HL-60 (cell line): ENCODE measurements around the gene EXOSC7.

Experiments
- DNase-seq, 2 experiments: peaks; one replicate each; pipeline ENCODE4 v3.0.0-alpha.2; 2010 to 2020; ENCODE audit warnings: low read depth in 1 of 2, low spot score in 1 of 2
- H3K27ac ChIP-seq: fragments of 250-450 bp; sonication (Bioruptor Pico); replicated peaks from 2 replicates; pipeline ENCODE4 v1.5.1; 2020; ENCODE audit warnings: mild to moderate bottlenecking, moderate library complexity
- H3K27me3 ChIP-seq: fragments of 250-450 bp; sonication (Bioruptor Pico); 2 replicates; pipeline ENCODE4 v1.5.1; 2021; ENCODE audit warnings: mild to moderate bottlenecking, moderate library complexity; ENCODE audit not compliant: insufficient read depth, poor library complexity, severe bottlenecking
- H3K4me3 ChIP-seq: replicated peaks from 2 replicates; pipeline ENCODE4 v1.5.1; 2011; ENCODE audit warnings: mild to moderate bottlenecking, control low read depth, low read length; ENCODE audit not compliant: insufficient read depth
- GABPA ChIP-seq: IDR thresholded peaks from 2 replicates; pipeline ENCODE4 v1.6.1; 2012; ENCODE audit warnings: low read depth
- POLR2AphosphoS5 ChIP-seq: IDR thresholded peaks from 2 replicates; pipeline ENCODE4 v1.6.1; 2012; ENCODE audit warnings: low read depth
- SPI1 ChIP-seq: IDR thresholded peaks from 2 replicates; pipeline ENCODE4 v1.6.1; 2012; ENCODE audit warnings: low read depth, mild to moderate bottlenecking, borderline replicate concordance
- TF ChIP-seq, protein P1 (sequence below): IDR thresholded peaks from 2 replicates; pipeline ENCODE4 v1.6.1; 2012; ENCODE audit warnings: low read depth; ENCODE audit not compliant: insufficient replicate concordance
- TF ChIP-seq, protein P2 (sequence below): IDR thresholded peaks from one replicate; pipeline ENCODE4 v1.5.1; 2011; ENCODE audit warnings: low read length, control low read depth, inconsistent platforms; ENCODE audit not compliant: insufficient read depth

Gene EXOSC7

GRCh38 chr3:44995142-44995770 lies 19.2 kb downstream of the EXOSC7 start:
- TF ChIP-seq GABPA (no peak), POLR2AphosphoS5 (no peak), SPI1 (no peak)
- TF ChIP-seq, protein P1, sequence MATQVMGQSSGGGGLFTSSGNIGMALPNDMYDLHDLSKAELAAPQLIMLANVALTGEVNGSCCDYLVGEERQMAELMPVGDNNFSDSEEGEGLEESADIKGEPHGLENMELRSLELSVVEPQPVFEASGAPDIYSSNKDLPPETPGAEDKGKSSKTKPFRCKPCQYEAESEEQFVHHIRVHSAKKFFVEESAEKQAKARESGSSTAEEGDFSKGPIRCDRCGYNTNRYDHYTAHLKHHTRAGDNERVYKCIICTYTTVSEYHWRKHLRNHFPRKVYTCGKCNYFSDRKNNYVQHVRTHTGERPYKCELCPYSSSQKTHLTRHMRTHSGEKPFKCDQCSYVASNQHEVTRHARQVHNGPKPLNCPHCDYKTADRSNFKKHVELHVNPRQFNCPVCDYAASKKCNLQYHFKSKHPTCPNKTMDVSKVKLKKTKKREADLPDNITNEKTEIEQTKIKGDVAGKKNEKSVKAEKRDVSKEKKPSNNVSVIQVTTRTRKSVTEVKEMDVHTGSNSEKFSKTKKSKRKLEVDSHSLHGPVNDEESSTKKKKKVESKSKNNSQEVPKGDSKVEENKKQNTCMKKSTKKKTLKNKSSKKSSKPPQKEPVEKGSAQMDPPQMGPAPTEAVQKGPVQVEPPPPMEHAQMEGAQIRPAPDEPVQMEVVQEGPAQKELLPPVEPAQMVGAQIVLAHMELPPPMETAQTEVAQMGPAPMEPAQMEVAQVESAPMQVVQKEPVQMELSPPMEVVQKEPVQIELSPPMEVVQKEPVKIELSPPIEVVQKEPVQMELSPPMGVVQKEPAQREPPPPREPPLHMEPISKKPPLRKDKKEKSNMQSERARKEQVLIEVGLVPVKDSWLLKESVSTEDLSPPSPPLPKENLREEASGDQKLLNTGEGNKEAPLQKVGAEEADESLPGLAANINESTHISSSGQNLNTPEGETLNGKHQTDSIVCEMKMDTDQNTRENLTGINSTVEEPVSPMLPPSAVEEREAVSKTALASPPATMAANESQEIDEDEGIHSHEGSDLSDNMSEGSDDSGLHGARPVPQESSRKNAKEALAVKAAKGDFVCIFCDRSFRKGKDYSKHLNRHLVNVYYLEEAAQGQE = no peak
- TF ChIP-seq, protein P2, sequence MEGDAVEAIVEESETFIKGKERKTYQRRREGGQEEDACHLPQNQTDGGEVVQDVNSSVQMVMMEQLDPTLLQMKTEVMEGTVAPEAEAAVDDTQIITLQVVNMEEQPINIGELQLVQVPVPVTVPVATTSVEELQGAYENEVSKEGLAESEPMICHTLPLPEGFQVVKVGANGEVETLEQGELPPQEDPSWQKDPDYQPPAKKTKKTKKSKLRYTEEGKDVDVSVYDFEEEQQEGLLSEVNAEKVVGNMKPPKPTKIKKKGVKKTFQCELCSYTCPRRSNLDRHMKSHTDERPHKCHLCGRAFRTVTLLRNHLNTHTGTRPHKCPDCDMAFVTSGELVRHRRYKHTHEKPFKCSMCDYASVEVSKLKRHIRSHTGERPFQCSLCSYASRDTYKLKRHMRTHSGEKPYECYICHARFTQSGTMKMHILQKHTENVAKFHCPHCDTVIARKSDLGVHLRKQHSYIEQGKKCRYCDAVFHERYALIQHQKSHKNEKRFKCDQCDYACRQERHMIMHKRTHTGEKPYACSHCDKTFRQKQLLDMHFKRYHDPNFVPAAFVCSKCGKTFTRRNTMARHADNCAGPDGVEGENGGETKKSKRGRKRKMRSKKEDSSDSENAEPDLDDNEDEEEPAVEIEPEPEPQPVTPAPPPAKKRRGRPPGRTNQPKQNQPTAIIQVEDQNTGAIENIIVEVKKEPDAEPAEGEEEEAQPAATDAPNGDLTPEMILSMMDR = no peak
- no peak for DNase-seq
- H3K27me3 ChIP-seq = no peaks in the 10 kb centered on the region
- no peak overlapping the region for H3K4me3 ChIP-seq
- no peak overlapping the region for H3K27ac ChIP-seq

- no peak overlapping the region for H3K27ac ChIP-seq
- H3K27me3 ChIP-seq = no peaks in the 10 kb centered on the region
- no peak for DNase-seq
- TF ChIP-seq, protein P2 = no peak
- TF ChIP-seq GABPA (no peak), SPI1 (no peak), POLR2AphosphoS5 (no peak)
- TF ChIP-seq, protein P1 = no peak
- no peak overlapping the region for H3K4me3 ChIP-seq
Observed at GRCh38 chr3:44996556-44996969, 20.5 kb downstream of the EXOSC7 start.

DNA sequence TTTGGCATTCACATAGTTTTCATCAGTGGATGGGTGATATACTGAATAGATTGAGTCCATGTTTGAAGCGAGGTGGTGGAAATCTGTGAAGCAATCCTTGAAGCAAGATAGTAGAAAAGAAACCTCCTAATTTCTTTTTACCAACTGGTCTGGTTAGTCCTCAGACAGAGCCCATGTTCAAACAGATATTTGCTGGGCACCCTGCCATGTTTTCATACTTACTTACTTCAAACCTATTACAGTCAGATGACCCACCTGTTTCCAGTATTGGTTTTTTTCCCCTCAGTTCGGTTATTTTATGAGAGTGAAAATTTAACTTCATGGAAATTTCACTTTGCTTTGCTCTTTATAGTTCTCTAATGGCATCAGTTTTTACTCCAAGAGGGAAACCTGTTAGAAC lies 23.7 kb downstream of the EXOSC7 start:
- Histone ChIP-seq H3K4me3 (no peak overlapping the region), H3K27ac (no peak overlapping the region), H3K27me3 (no peaks in the 10 kb centered on the region)
- TF ChIP-seq GABPA = no peak
- TF ChIP-seq, protein P2 = no peak
- TF ChIP-seq SPI1 = no peak
- no peak for TF ChIP-seq POLR2AphosphoS5
- TF ChIP-seq, protein P1 = no peak
- DNase-seq = no peak
